ENCODE data around the gene PLPP2.
"Not testable (repeated sequence)": the region's sequence is repeated elsewhere in the genome, so short reads cannot be mapped to it uniquely, and the experiment has no call there.

PLPP2 gene

DNA sequence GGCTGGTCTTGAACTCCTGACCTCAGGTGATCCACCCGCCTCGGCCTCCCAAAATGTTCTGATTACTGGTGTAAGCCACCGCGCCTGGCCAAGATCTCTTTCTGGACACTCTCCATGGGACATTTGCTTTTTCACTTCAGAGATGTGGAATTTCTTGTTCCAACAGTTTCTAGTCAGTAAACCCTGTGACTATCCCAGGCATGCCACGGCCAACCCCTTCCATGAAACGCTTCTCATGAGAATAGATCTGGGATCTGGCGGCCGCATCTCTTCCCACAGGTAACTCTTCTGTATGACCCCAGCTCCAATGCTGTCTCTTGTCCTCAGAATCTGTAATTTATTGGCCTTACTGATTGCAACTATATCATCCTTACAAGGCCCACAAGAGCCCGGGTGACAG is 16.2 kb downstream of the PLPP2 start:
- Histone ChIP-seq H3K9ac (ENCODE audit: low read length in 5 of 5) (no peak overlapping the region), H3K4me3 (ENCODE audit: low read depth in 1 of 5, low read length in 5 of 5) (no peak overlapping the region), H3K9me3 (ENCODE audit: control insufficient read depth in 5 of 5, low read length in 5 of 5) (no peaks in the 10 kb centered on the region), H3K27me3 (ENCODE audit: control insufficient read depth in 5 of 5, insufficient read depth in 4 of 5, low read length in 5 of 5) (peaks cover 7 to 24% (median 17%) of the 10 kb centered on the region in 5 donors), H3K27ac (ENCODE audit: low read depth, low read length) (no peak overlapping the region), H3K36me3 (ENCODE audit: control insufficient read depth in 5 of 5, insufficient read depth in 5 of 5, low read length in 5 of 5) (no peaks in the 10 kb centered on the region), H3K4me1 (ENCODE audit: control insufficient read depth in 5 of 5, insufficient read depth in 5 of 5, low read length in 5 of 5) (no peaks in the 10 kb centered on the region)

DNA sequence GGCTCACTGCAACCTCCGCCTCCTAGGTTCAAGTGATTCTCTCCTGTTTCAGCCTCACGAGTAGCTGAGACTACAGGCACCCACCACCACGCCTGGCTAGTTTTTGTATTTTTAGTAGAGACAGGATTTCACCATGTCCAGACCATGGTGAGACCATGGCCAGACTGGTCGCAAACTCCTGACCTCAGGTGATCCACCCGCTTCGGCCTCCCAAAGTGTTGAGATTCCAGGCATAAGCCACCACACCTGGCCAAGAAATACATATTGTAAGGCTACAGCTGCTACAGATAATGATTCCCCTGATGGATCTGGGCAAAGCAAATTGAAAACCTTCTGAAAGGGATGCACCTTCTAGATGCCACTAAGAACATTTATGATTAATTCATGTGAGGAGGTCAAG is 17.8 kb downstream of the PLPP2 start:
- Histone ChIP-seq H3K4me1 (ENCODE audit: control insufficient read depth in 5 of 5, insufficient read depth in 5 of 5, low read length in 5 of 5) (no peaks in the 10 kb centered on the region), H3K36me3 (ENCODE audit: control insufficient read depth in 5 of 5, insufficient read depth in 5 of 5, low read length in 5 of 5) (no peaks in the 10 kb centered on the region), H3K9me3 (ENCODE audit: control insufficient read depth in 5 of 5, low read length in 5 of 5) (no peaks in the 10 kb centered on the region), H3K4me3 (ENCODE audit: low read depth in 1 of 5, low read length in 5 of 5) (no peak overlapping the region), H3K9ac (ENCODE audit: low read length in 5 of 5) (no peak overlapping the region), H3K27ac (ENCODE audit: low read depth, low read length) (no peak overlapping the region), H3K27me3 (ENCODE audit: control insufficient read depth in 5 of 5, insufficient read depth in 4 of 5, low read length in 5 of 5) (peaks cover 0 to 18% (median 12%) of the 10 kb centered on the region in 5 donors)

DNA sequence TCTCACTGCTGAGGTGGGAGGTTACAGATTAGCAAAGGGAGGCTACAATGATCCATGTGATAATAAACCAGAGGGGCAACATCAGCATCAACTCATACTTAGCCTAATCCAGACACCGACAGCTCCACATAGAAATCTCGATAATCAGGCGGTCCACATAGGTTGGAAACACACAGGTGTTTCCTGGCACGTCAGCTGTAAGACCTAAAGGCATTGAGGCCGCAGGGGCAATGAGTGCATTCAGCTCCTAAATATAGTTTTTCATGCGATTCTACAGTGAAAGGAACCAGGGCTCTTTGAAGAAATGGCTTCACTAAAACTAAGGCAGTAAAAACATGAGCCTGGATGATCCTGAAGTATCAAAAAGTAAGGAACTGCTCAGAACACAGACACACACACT is 19.3 kb downstream of the PLPP2 start:
- no peak overlapping the region for H3K4me3 ChIP-seq (ENCODE audit: low read depth in 1 of 5, low read length in 5 of 5)
- no peaks in the 10 kb centered on the region for H3K36me3 ChIP-seq (ENCODE audit: control insufficient read depth in 5 of 5, insufficient read depth in 5 of 5, low read length in 5 of 5)
- no peaks in the 10 kb centered on the region for H3K9me3 ChIP-seq (ENCODE audit: control insufficient read depth in 5 of 5, low read length in 5 of 5)
- no peak overlapping the region for H3K9ac ChIP-seq (ENCODE audit: low read length in 5 of 5)
- H3K27me3 ChIP-seq (ENCODE audit: control insufficient read depth in 5 of 5, insufficient read depth in 4 of 5, low read length in 5 of 5) = peaks cover 0 to 7% (median 5%) of the 10 kb centered on the region in 5 donors
- H3K4me1 ChIP-seq (ENCODE audit: control insufficient read depth in 5 of 5, insufficient read depth in 5 of 5, low read length in 5 of 5) = peaks cover 0 to 7% (median 4%) of the 10 kb centered on the region in 5 donors
- no peak overlapping the region for H3K27ac ChIP-seq (ENCODE audit: low read depth, low read length)

DNA sequence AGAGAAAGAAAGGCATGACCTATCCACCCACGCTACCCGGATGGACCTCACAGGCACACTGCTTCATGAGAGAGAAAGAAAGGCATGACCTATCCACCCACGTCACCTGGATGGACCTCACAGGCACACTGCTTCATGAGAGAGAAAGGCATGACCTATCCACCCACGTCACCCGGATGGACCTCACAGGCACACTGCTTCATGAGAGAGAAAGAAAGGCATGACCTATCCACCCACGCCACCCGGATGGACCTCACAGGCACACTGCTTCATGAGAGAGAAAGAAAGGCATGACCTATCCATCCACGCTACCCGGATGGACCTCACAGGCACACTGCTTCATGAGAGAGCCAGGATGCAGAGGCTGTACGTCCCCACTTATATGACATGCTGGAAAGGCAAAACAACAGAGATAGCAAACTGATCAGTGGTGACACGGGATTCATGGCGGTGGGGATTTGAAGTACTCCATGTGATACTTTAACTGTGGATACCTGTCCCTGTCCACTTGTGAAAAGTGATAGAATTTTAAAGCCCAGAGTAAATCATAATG is 20.4 kb downstream of the PLPP2 start:
- H3K4me1 ChIP-seq (ENCODE audit: control insufficient read depth in 5 of 5, insufficient read depth in 5 of 5, low read length in 5 of 5) = peaks cover 0 to 11% (median 6%) of the 10 kb centered on the region in 5 donors
- H3K36me3 ChIP-seq (ENCODE audit: control insufficient read depth in 5 of 5, insufficient read depth in 5 of 5, low read length in 5 of 5); H3K27me3 ChIP-seq (ENCODE audit: control insufficient read depth in 5 of 5, insufficient read depth in 4 of 5, low read length in 5 of 5); H3K27ac ChIP-seq (ENCODE audit: low read depth, low read length); H3K4me3 ChIP-seq (ENCODE audit: low read depth in 1 of 5, low read length in 5 of 5); H3K9ac ChIP-seq (ENCODE audit: low read length in 5 of 5); H3K9me3 ChIP-seq (ENCODE audit: control insufficient read depth in 5 of 5, low read length in 5 of 5): not testable (repeated sequence)

DNA sequence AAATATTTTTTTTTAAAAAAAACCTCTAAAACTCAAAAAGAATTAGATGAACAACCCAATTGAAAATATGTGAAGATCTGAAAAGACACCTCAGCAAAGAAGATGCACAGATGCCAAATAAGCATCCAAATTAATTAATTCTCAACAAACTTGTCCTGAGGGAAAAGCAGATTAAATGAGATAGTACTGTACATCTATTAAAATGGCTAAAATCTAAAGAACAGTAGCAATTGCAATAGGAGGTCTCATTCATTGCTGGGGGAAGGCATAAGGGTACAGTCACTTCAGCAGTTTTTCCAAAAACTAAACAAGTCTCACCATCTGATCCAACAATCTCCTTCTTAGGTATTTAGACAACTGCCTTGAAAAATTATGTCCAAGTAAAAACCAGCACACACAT is 22.0 kb downstream of the PLPP2 start:
- Histone ChIP-seq H3K9ac (ENCODE audit: low read length in 5 of 5) (no peak overlapping the region), H3K4me1 (ENCODE audit: control insufficient read depth in 5 of 5, insufficient read depth in 5 of 5, low read length in 5 of 5) (peaks cover 0 to 11% (median 6%) of the 10 kb centered on the region in 5 donors), H3K9me3 (ENCODE audit: control insufficient read depth in 5 of 5, low read length in 5 of 5) (no peaks in the 10 kb centered on the region), H3K27ac (ENCODE audit: low read depth, low read length) (no peak overlapping the region), H3K36me3 (ENCODE audit: control insufficient read depth in 5 of 5, insufficient read depth in 5 of 5, low read length in 5 of 5) (no peaks in the 10 kb centered on the region), H3K4me3 (ENCODE audit: low read depth in 1 of 5, low read length in 5 of 5) (no peak overlapping the region), H3K27me3 (ENCODE audit: control insufficient read depth in 5 of 5, insufficient read depth in 4 of 5, low read length in 5 of 5) (peaks cover 0 to 12% (median 10%) of the 10 kb centered on the region in 5 donors)

DNA sequence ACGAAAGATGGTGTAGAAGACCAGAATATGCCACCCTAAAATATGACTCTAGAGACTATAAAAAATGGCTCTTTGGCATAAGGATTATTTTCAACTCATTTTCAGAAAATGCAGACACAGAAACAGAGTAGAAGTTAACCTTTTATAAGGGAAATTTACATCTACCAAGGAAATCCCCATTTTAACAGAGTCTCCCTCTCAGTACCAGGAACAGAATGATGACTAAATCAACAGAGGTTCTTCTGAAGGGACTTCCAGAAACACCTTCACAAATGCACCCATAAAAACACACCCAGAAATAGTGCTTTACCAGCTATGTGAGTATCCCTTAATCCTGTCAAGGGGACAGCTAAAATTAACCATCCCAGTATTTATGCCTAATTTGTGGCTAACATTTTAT is 29.1 kb downstream of the PLPP2 start:
- H3K27me3 ChIP-seq (ENCODE audit: control insufficient read depth in 5 of 5, insufficient read depth in 4 of 5, low read length in 5 of 5) = peaks cover 0 to 19% (median 6%) of the 10 kb centered on the region in 5 donors
- H3K36me3 ChIP-seq (ENCODE audit: control insufficient read depth in 5 of 5, insufficient read depth in 5 of 5, low read length in 5 of 5) = no peaks in the 10 kb centered on the region
- H3K4me3 ChIP-seq (ENCODE audit: low read depth in 1 of 5, low read length in 5 of 5) = no peak overlapping the region

DNA sequence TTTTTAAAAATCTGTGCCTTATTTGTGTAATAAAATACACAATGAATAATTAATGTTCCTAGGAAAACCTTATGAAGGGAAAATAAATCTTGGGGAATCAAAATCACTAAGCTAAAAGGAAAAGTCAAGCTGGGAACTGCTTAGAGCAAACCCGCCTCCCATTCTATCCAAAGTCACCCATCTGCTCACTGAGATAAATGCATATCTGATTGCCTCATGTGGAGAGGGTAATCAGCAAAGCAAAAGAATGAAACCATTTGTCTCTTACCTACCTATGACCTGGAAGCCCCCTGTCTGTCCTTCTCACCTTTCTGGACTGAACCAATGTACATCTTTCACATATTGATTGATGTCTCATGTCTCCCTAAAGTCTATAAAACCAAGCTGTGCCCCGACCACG is 34.4 kb downstream of the PLPP2 start:
- H3K4me3 ChIP-seq (ENCODE audit: low read depth in 1 of 5, low read length in 5 of 5); H3K4me1 ChIP-seq (ENCODE audit: control insufficient read depth in 5 of 5, insufficient read depth in 5 of 5, low read length in 5 of 5); H3K9me3 ChIP-seq (ENCODE audit: control insufficient read depth in 5 of 5, low read length in 5 of 5); H3K9ac ChIP-seq (ENCODE audit: low read length in 5 of 5); H3K27ac ChIP-seq (ENCODE audit: low read depth, low read length); H3K27me3 ChIP-seq (ENCODE audit: control insufficient read depth in 5 of 5, insufficient read depth in 4 of 5, low read length in 5 of 5); H3K36me3 ChIP-seq (ENCODE audit: control insufficient read depth in 5 of 5, insufficient read depth in 5 of 5, low read length in 5 of 5): not testable (repeated sequence)

More for the DNA sequence above, 29.1 kb downstream of the PLPP2 start:
- no peak overlapping the region for H3K9ac ChIP-seq (ENCODE audit: low read length in 5 of 5)
- H3K4me1 ChIP-seq (ENCODE audit: control insufficient read depth in 5 of 5, insufficient read depth in 5 of 5, low read length in 5 of 5) = peaks cover 0 to 7% (median 4%) of the 10 kb centered on the region in 5 donors
- no peak overlapping the region for H3K27ac ChIP-seq (ENCODE audit: low read depth, low read length)
- H3K9me3 ChIP-seq (ENCODE audit: control insufficient read depth in 5 of 5, low read length in 5 of 5) = no peaks in the 10 kb centered on the region

DNA sequence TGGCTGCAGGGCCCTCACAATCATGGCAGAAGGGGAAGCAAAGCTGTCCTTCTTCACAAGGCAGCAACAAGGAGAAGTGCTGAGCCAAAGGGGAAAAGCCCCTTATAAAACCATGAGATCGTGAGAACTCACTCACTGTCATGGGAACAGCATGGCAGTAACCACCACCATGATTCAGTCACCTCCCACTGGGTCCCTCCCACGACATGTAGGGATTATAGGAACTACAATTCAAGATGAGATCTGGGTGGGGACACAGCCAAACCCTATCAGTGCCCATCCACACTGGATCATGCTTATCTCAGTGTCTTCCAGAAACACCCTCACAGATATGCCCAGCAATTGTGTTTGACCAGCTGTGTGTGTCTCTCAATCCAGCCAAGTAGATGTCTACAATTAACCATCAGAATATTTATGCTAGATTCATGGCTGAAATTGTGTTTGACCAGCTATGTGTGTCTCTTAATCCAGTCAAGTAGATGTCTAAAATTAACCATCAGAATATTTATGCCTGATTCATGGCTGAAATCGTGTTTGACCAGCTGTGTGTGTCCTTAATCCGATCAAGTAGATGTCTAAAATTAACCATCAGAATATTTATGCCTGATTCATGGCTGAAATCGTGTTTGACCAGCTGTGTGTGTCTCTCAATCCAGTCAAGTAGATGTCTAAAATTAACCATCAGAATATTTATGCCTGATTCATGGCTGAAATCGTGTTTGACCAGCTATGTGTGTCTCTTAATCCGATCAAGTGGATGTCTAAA is 38.6 kb downstream of the PLPP2 start:
- not testable (repeated sequence) for H3K27ac ChIP-seq (ENCODE audit: low read depth, low read length); H3K4me1 ChIP-seq (ENCODE audit: control insufficient read depth in 5 of 5, insufficient read depth in 5 of 5, low read length in 5 of 5); H3K9ac ChIP-seq (ENCODE audit: low read length in 5 of 5); H3K27me3 ChIP-seq (ENCODE audit: control insufficient read depth in 5 of 5, insufficient read depth in 4 of 5, low read length in 5 of 5); H3K9me3 ChIP-seq (ENCODE audit: control insufficient read depth in 5 of 5, low read length in 5 of 5); H3K36me3 ChIP-seq (ENCODE audit: control insufficient read depth in 5 of 5, insufficient read depth in 5 of 5, low read length in 5 of 5); H3K4me3 ChIP-seq (ENCODE audit: low read depth in 1 of 5, low read length in 5 of 5)

DNA sequence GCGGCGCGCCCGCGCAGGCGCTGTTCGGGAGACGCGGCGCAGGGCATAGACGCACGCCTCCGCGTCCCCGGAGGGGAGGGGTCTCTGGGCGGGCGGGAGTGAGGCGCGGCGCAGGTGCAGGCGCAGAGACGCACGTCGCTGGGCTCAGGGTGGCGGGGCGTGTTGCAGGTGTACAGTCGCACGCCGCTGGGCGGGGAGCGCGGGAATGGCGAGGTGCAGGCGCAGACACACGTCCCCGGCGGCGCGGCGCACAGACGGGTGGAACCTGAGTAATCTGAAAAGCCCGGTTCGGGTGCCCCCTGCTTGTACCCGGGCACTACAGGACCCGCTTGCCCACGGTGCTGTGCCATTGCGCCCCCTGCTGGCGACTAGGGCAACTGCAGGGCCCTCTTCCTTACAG is 44.7 kb downstream of the PLPP2 start:
- Histone ChIP-seq H3K27me3 (ENCODE audit: control insufficient read depth in 5 of 5, insufficient read depth in 4 of 5, low read length in 5 of 5) (no peaks in the 10 kb centered on the region), H3K4me3 (ENCODE audit: low read depth in 1 of 5, low read length in 5 of 5) (no peak overlapping the region), H3K9ac (ENCODE audit: low read length in 5 of 5) (no peak overlapping the region), H3K9me3 (ENCODE audit: control insufficient read depth in 5 of 5, low read length in 5 of 5) (no peaks in the 10 kb centered on the region), H3K4me1 (ENCODE audit: control insufficient read depth in 5 of 5, insufficient read depth in 5 of 5, low read length in 5 of 5) (no peaks in the 10 kb centered on the region), H3K36me3 (ENCODE audit: control insufficient read depth in 5 of 5, insufficient read depth in 5 of 5, low read length in 5 of 5) (no peaks in the 10 kb centered on the region), H3K27ac (ENCODE audit: low read depth, low read length) (no peak overlapping the region)

DNA sequence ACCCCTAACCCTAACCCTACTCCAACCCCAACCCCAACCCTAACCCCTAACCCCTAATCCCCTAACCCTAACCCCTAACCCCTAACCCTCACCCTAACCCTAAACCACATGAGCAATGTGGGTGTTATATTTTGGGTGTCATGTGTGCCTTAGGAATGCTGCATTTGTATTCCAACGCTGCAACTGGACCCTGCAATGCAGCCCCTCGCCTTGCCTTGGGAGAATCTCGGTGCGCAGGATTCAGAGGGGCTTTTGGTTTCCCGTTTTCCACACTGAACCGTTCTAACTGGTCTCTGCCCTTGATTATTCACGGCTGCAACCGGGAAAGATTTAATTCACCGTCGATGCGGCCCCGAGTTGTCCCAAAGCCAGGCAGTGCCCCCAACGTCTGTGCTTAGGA is 45.3 kb downstream of the PLPP2 start:
- not testable (repeated sequence) for H3K9me3 ChIP-seq (ENCODE audit: control insufficient read depth in 5 of 5, low read length in 5 of 5); H3K36me3 ChIP-seq (ENCODE audit: control insufficient read depth in 5 of 5, insufficient read depth in 5 of 5, low read length in 5 of 5); H3K27me3 ChIP-seq (ENCODE audit: control insufficient read depth in 5 of 5, insufficient read depth in 4 of 5, low read length in 5 of 5); H3K27ac ChIP-seq (ENCODE audit: low read depth, low read length); H3K4me1 ChIP-seq (ENCODE audit: control insufficient read depth in 5 of 5, insufficient read depth in 5 of 5, low read length in 5 of 5); H3K9ac ChIP-seq (ENCODE audit: low read length in 5 of 5)
- peak overlapping the region in 2 of 5 donors; percentile 36 to 37 for H3K4me3 ChIP-seq (ENCODE audit: low read depth in 1 of 5, low read length in 5 of 5)

Measured in subcutaneous abdominal adipose tissue (tissue), 5 donors.